ENCODE results near the gene MEGF10. TPM values are rescaled to one million over a fixed set of nuclear protein-coding genes. Genes with fewer than 3 reads are reported as not detected.

The MEGF10 gene
- polyA plus RNA-seq, 3 donors: not detected

DNA sequence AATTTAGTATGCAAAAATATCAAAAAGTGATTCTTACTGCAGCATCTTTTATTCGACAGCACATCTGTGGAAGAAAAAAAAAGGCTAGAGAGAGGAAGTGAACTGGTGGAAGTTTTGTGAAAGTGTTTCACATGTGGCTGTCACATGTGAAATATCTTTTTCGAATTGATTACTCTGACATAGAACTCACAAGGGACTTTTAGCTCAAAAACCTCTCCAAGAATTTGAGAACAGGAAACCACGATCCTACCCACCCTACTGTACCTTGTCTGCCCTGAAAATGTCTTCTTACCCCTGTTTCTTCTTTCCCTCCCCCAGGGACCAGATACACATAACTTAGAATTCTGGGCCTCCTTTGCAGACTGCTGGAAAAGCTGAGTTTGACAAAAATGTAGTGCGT, 120.4 kb downstream of the MEGF10 start:
- H3K36me3 ChIP-seq (replicated peaks in 1 of 2; ENCODE audit: control insufficient read depth in 1 of 2, insufficient read depth in 2 of 2, low read length in 2 of 2): no peaks in the 10 kb centered on the region
- Mint-ChIP-seq H3K36me3 (no peaks in the 10 kb centered on the region), H3K9me3 (peaks cover 0 to under 1% (median 0%) of the 10 kb centered on the region in 7 donors), H3K27me3 (ENCODE audit: low read depth in 3 of 3) (peaks cover 0 to 4% (median 0%) of the 10 kb centered on the region in 3 donors), H3K27ac (no peak overlapping the region), H3K4me3 (no peak overlapping the region), H3K4me1 (no peaks in the 10 kb centered on the region)
- H3K9ac ChIP-seq (ENCODE audit: insufficient read depth, low read length, poor library complexity, severe bottlenecking): no peak overlapping the region
- DNase-seq: no peak
- H3K9me3 ChIP-seq (replicated peaks in 1 of 2; ENCODE audit: control insufficient read depth in 1 of 2, insufficient read depth in 1 of 2, low read length in 2 of 2): no peaks in the 10 kb centered on the region
- H3K27ac ChIP-seq (ENCODE audit: low read depth in 1 of 2, low read length in 2 of 2): no peak overlapping the region
- H3K4me1 ChIP-seq (ENCODE audit: control insufficient read depth in 1 of 2, insufficient read depth in 2 of 2, low read length in 2 of 2): no peaks in the 10 kb centered on the region
- no peak overlapping the region for H3K4me2 ChIP-seq (replicated peaks; ENCODE audit: extremely low read depth, low read length, poor library complexity, severe bottlenecking)
- no peaks in the 10 kb centered on the region for H3K79me2 ChIP-seq (ENCODE audit: insufficient read depth, low read length)
- intact Hi-C loops (cut with micrococcal nuclease): no loop called here
- no peak for TF ChIP-seq CTCF (IDR thresholded peaks at IDR 0.05)
- no peak overlapping the region for H2AFZ ChIP-seq (ENCODE audit: insufficient read depth, low read depth, low read length, poor library complexity, severe bottlenecking)
- H4K20me1 ChIP-seq (ENCODE audit: insufficient read depth, low read length): no peaks in the 10 kb centered on the region
- H3K4me3 ChIP-seq (replicated peaks in 1 of 3; ENCODE audit: low read depth in 2 of 3, low read length in 3 of 3): no peak overlapping the region
- WGBS (ENCODE audit: insufficient coverage): 0% methylated on average over 1 of the region's 4 CpGs
- no peaks in the 10 kb centered on the region for H3K27me3 ChIP-seq (ENCODE audit: control insufficient read depth in 2 of 2, insufficient read depth in 2 of 2, low read length in 2 of 2)

- H3K9ac ChIP-seq (ENCODE audit: insufficient read depth, low read length, poor library complexity, severe bottlenecking): no peak overlapping the region
- no peak overlapping the region for H2AFZ ChIP-seq (ENCODE audit: insufficient read depth, low read depth, low read length, poor library complexity, severe bottlenecking)
- no CpG with 5 or more reads among the region's 5 CpGs for WGBS (ENCODE audit: insufficient coverage)
- intact Hi-C loops (cut with micrococcal nuclease): no loop called here
- no peak overlapping the region for H3K4me2 ChIP-seq (replicated peaks; ENCODE audit: extremely low read depth, low read length, poor library complexity, severe bottlenecking)
- no peaks in the 10 kb centered on the region for H3K4me1 ChIP-seq (ENCODE audit: control insufficient read depth in 1 of 2, insufficient read depth in 2 of 2, low read length in 2 of 2)
- H3K27me3 Mint-ChIP-seq (ENCODE audit: low read depth in 3 of 3): peaks cover 0 to 6% (median 0%) of the 10 kb centered on the region in 3 donors
- no peak overlapping the region for H3K27ac ChIP-seq (ENCODE audit: low read depth in 1 of 2, low read length in 2 of 2)
- TF ChIP-seq CTCF (IDR thresholded peaks at IDR 0.05): no peak
- H3K27me3 ChIP-seq (ENCODE audit: control insufficient read depth in 2 of 2, insufficient read depth in 2 of 2, low read length in 2 of 2): no peaks in the 10 kb centered on the region
- no peaks in the 10 kb centered on the region for H3K36me3 ChIP-seq (replicated peaks in 1 of 2; ENCODE audit: control insufficient read depth in 1 of 2, insufficient read depth in 2 of 2, low read length in 2 of 2)
- H3K9me3 Mint-ChIP-seq: peaks cover 0 to 2% (median 0%) of the 10 kb centered on the region in 7 donors
- H3K4me3 ChIP-seq (replicated peaks in 1 of 3; ENCODE audit: low read depth in 2 of 3, low read length in 3 of 3): no peak overlapping the region
- H3K36me3 Mint-ChIP-seq: no peaks in the 10 kb centered on the region
- no peaks in the 10 kb centered on the region for H3K79me2 ChIP-seq (ENCODE audit: insufficient read depth, low read length)
- no peak for DNase-seq
- no peaks in the 10 kb centered on the region for H4K20me1 ChIP-seq (ENCODE audit: insufficient read depth, low read length)
- no peak overlapping the region for H3K4me3 Mint-ChIP-seq
- no peaks in the 10 kb centered on the region for H3K9me3 ChIP-seq (replicated peaks in 1 of 2; ENCODE audit: control insufficient read depth in 1 of 2, insufficient read depth in 1 of 2, low read length in 2 of 2)
- H3K27ac Mint-ChIP-seq: no peak overlapping the region
- no peaks in the 10 kb centered on the region for H3K4me1 Mint-ChIP-seq
Observed at GRCh38 chr5:127411381-127411780, 120.8 kb downstream of the MEGF10 start.
